SK-N-SH (cell line): ENCODE data around the gene MYL5. TPM values are rescaled to one million over a fixed set of nuclear protein-coding genes. Genes with fewer than 3 reads are reported as not detected.

Experiments
- CTCF ChIA-PET: fragments of 300-600, 350-600 bp; formaldehyde crosslinking; extraction: SDS; loops from one replicate; lab custom pipeline; 2021; lab: Yijun Ruan, JAX
- POLR2A ChIA-PET: fragments of 350-600 bp; sonication (Branson Sonifier 250); formaldehyde crosslinking; extraction: SDS; loops from one replicate; lab custom pipeline; 2020; ENCODE audit warnings: antibody characterized with exemption, inconsistent platforms; lab: Yijun Ruan, JAX
- DNase-seq: peaks from one replicate; pipeline ENCODE4 v3.0.0; 2012
- H2AFZ ChIP-seq: fragments of 200-600 bp; sonication (generic); 2 replicates; pipeline ENCODE4 v1.8.1; 2016; ENCODE audit warnings: antibody characterized with exemption, mild to moderate bottlenecking, low read depth
- H3F3A ChIP-seq: fragments of 200-600 bp; sonication (generic); replicated peaks from 2 replicates; pipeline ENCODE3; 2016; ENCODE audit warnings: antibody characterized with exemption, mild to moderate bottlenecking; ENCODE audit not compliant: insufficient read depth
- H3K27ac ChIP-seq, 2 experiments: fragments of 200-500 bp in 1 of 2; fragments of 200-600 bp in 1 of 2; sonication (Bioruptor generic) in 1 of 2; sonication (generic), shearing (Covaris generic) in 1 of 2; 2 replicates each; pipeline versions ENCODE4 v1.5.1 to v1.6.1; 2014 to 2016; ENCODE audit warnings: low read depth in 2 of 2, inconsistent platforms in 1 of 2, low read length in 1 of 2, mild to moderate bottlenecking in 1 of 2, mixed read lengths in 1 of 2
- H3K27me3 ChIP-seq: fragments of 200-600 bp; sonication (generic), shearing (Covaris generic); 2 replicates; pipeline ENCODE4 v1.6.1; 2016; ENCODE audit warnings: mixed run types; ENCODE audit not compliant: insufficient read depth
- H3K36me3 ChIP-seq, 2 experiments: fragments of 200-500 bp in 1 of 2; fragments of 200-600 bp in 1 of 2; sonication (Bioruptor generic) in 1 of 2; sonication (generic) in 1 of 2; replicated peaks in 1 of 2; 2 replicates each; pipeline versions ENCODE3 to v1.5.1; 2014 to 2016; ENCODE audit warnings: low read length in 1 of 2, mild to moderate bottlenecking in 1 of 2; ENCODE audit not compliant: insufficient read depth in 2 of 2, control insufficient read depth in 1 of 2
- H3K4me1 ChIP-seq, 2 experiments: fragments of 200-500 bp in 1 of 2; fragments of 200-600 bp in 1 of 2; sonication (Bioruptor generic) in 1 of 2; sonication (generic), shearing (Covaris generic) in 1 of 2; 2 replicates each; pipeline versions ENCODE4 v1.5.1 to v1.6.1; 2014 to 2016; ENCODE audit warnings: low read depth in 1 of 2, low read length in 1 of 2, mixed run types in 1 of 2; ENCODE audit not compliant: insufficient read depth in 2 of 2, control insufficient read depth in 1 of 2
- H3K4me2 ChIP-seq: fragments of 200-600 bp; sonication (generic), shearing (Covaris generic); 2 replicates; pipeline ENCODE4 v1.6.1; 2017; ENCODE audit warnings: mixed run types
- H3K4me3 ChIP-seq, 2 experiments: fragments of 200-500 bp in 1 of 2; fragments of 200-600 bp in 1 of 2; sonication (Bioruptor generic) in 1 of 2; sonication (generic), shearing (Covaris generic) in 1 of 2; 2 replicates each; pipeline versions ENCODE4 v1.5.1 to v1.8.1; 2014 to 2016; ENCODE audit warnings: low read depth in 2 of 2, inconsistent platforms in 1 of 2, low read length in 1 of 2, mild to moderate bottlenecking in 1 of 2, mixed read lengths in 1 of 2, moderate library complexity in 1 of 2
- H3K79me2 ChIP-seq: fragments of 200-600 bp; sonication (generic); 2 replicates; pipeline ENCODE4 v1.8.1; 2017; ENCODE audit warnings: mild to moderate bottlenecking; ENCODE audit not compliant: insufficient read depth
- H3K9ac ChIP-seq: fragments of 200-600 bp; sonication (generic); 2 replicates; pipeline ENCODE4 v1.6.1; 2017; ENCODE audit warnings: mixed run types
- H3K9me2 ChIP-seq: fragments of 200-600 bp; sonication (generic); 2 replicates; pipeline ENCODE4 v1.6.1; 2017; ENCODE audit warnings: mixed run types
- H3K9me3 ChIP-seq: fragments of 200-600 bp; sonication (generic); 2 replicates; pipeline ENCODE4 v1.6.1; 2017; ENCODE audit warnings: mixed run types, mild to moderate bottlenecking, moderate library complexity
- H4K20me1 ChIP-seq: fragments of 200-600 bp; sonication (generic); 2 replicates; pipeline ENCODE4 v1.6.1; 2017; ENCODE audit warnings: mild to moderate bottlenecking, mixed run types; ENCODE audit not compliant: insufficient read depth
- EP300 ChIP-seq, 2 experiments: IDR thresholded peaks; 2 replicates each; pipeline versions ENCODE4 v1.4.0 to v1.6.1; 2012; ENCODE audit warnings: borderline replicate concordance in 1 of 2, low read depth in 1 of 2, low read length in 1 of 2
- EZH2phosphoT487 ChIP-seq: fragments of 200-600 bp; sonication (generic); IDR thresholded peaks from 2 replicates; pipeline ENCODE4 v1.6.1; 2017; ENCODE audit warnings: low read depth, mixed run types, mild to moderate bottlenecking, antibody characterized with exemption, moderate library complexity, borderline replicate concordance
- FOXJ3 ChIP-seq: sonication (generic); formaldehyde crosslinking; IDR thresholded peaks from 2 replicates; pipeline ENCODE4 v1.5.1; 2020; ENCODE audit warnings: mild to moderate bottlenecking, missing genetic modification reagents
- GABPA ChIP-seq: IDR thresholded peaks from 2 replicates; pipeline ENCODE4 v1.4.0; 2012; ENCODE audit warnings: low read depth, mild to moderate bottlenecking
- GATA2 ChIP-seq: sonication (generic); formaldehyde crosslinking; IDR thresholded peaks from 2 replicates; pipeline ENCODE4 v1.5.0; 2020; ENCODE audit warnings: mild to moderate bottlenecking, missing genetic modification reagents
- MEF2A ChIP-seq: IDR thresholded peaks from 2 replicates; pipeline ENCODE4 v1.4.0; 2012; ENCODE audit warnings: low read depth, borderline replicate concordance
- MXI1 ChIP-seq: IDR thresholded peaks from 2 replicates; pipeline ENCODE4 v1.6.1; 2012; ENCODE audit warnings: mild to moderate bottlenecking, low read depth, low read length, improper control_type of control experiment
- NRF1 ChIP-seq: IDR thresholded peaks from 2 replicates; pipeline ENCODE4 v1.6.1; 2012; ENCODE audit warnings: low read depth, mild to moderate bottlenecking, low read length
- POLR2AphosphoS5 ChIP-seq: IDR thresholded peaks from 2 replicates; pipeline ENCODE4 v1.6.1; 2012; ENCODE audit warnings: low read depth, low read length
- RAD21 ChIP-seq: IDR thresholded peaks from 2 replicates; pipeline ENCODE4 v1.6.1; 2012; ENCODE audit warnings: mild to moderate bottlenecking, low read length
- RFX5 ChIP-seq: IDR thresholded peaks from 2 replicates; pipeline ENCODE4 v1.6.1; 2012; ENCODE audit warnings: mild to moderate bottlenecking, improper control_type of control experiment, low read length
- RXRA ChIP-seq: IDR thresholded peaks from 2 replicates; pipeline ENCODE4 v1.4.0; 2012; ENCODE audit warnings: low read depth, mild to moderate bottlenecking, borderline replicate concordance
- SMC3 ChIP-seq: IDR thresholded peaks from 2 replicates; pipeline ENCODE4 v1.6.1; 2012; ENCODE audit warnings: low read depth, low read length, improper control_type of control experiment
- TAF1 ChIP-seq: IDR thresholded peaks from 2 replicates; pipeline ENCODE4 v1.6.1; 2012; ENCODE audit warnings: low read depth, mild to moderate bottlenecking, low read length, moderate library complexity, borderline replicate concordance
- whole genome bisulfite sequencing: methylation state at CpG from one replicate; pipeline ENCODE4 v1.1.6; 2017; ENCODE audit warnings: low lambda C conversion rate; 5-methylcytosine and 5-hydroxymethylcytosine counted together
- polyA plus RNA-seq, 3 experiments: library from polyadenylated mRNA; depleted of rRNA; stranded (reverse); fragments of >200 nt; gene quantifications; 2 replicates each; pipeline ENCODE4 v1.2.3, GENCODE V29; 2012
- TF ChIP-seq, protein P1 (sequence below): IDR thresholded peaks from 2 replicates; pipeline ENCODE4 v1.4.0; 2012; ENCODE audit warnings: low read depth
- TF ChIP-seq, protein P2 (sequence below): IDR thresholded peaks from 2 replicates; pipeline ENCODE4 v1.6.1; 2012; ENCODE audit warnings: mild to moderate bottlenecking, low read depth, low read length, moderate library complexity
- TF ChIP-seq, protein P3 (sequence below): IDR thresholded peaks from 2 replicates; pipeline ENCODE4 v1.4.0; 2012; ENCODE audit warnings: low read depth, borderline replicate concordance
- TF ChIP-seq, protein P4 (sequence below): fragments of 150-350 bp; IDR thresholded peaks from 2 replicates; pipeline ENCODE4 v1.6.1; 2016; ENCODE audit warnings: mild to moderate bottlenecking, low read depth, low read length

MYL5 gene
- polyA plus RNA-seq, 1 of the 3 experiments (the other 2 are of a cell fraction) = 46.9 TPM

DNA sequence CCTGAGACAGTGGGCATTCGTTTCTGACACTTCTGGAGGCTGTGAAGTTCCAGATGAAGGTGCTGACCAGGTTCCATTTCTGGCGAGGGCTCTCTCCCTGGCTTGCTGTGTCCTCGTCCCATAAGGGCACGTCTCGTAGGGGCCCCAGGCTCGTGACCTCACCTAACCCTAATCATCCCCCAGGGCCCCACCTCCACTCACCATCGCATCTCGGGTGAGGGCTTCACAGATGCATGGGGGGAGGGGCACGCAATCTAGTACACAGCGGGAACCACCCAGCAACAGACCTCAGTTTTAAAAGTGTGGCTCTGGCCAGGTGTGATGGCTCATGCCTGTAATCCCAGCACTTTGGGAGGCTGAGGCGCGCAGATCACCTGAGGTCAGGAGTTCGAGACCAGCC, 26.9 kb upstream of the MYL5 start:
- no peaks in the 10 kb centered on the region for H3K36me3 ChIP-seq
- TF ChIP-seq RAD21 (no peak), SMC3 (no peak), RXRA (no peak), NRF1 (no peak), EP300 (IDR thresholded peaks at IDR 0.05; ENCODE audit: borderline replicate concordance in 1 of 2, low read depth in 1 of 2, low read length in 1 of 2) (no peak), MEF2A (no peak), TAF1 (no peak), RFX5 (no peak), FOXJ3 (no peak), POLR2AphosphoS5 (no peak), GATA2 (CRISPR knock-in tag) (no peak), GABPA (no peak), MXI1 (no peak), EZH2phosphoT487 (no peak)
- TF ChIP-seq, protein P1, sequence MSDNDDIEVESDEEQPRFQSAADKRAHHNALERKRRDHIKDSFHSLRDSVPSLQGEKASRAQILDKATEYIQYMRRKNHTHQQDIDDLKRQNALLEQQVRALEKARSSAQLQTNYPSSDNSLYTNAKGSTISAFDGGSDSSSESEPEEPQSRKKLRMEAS = no peak
- TF ChIP-seq, protein P2, sequence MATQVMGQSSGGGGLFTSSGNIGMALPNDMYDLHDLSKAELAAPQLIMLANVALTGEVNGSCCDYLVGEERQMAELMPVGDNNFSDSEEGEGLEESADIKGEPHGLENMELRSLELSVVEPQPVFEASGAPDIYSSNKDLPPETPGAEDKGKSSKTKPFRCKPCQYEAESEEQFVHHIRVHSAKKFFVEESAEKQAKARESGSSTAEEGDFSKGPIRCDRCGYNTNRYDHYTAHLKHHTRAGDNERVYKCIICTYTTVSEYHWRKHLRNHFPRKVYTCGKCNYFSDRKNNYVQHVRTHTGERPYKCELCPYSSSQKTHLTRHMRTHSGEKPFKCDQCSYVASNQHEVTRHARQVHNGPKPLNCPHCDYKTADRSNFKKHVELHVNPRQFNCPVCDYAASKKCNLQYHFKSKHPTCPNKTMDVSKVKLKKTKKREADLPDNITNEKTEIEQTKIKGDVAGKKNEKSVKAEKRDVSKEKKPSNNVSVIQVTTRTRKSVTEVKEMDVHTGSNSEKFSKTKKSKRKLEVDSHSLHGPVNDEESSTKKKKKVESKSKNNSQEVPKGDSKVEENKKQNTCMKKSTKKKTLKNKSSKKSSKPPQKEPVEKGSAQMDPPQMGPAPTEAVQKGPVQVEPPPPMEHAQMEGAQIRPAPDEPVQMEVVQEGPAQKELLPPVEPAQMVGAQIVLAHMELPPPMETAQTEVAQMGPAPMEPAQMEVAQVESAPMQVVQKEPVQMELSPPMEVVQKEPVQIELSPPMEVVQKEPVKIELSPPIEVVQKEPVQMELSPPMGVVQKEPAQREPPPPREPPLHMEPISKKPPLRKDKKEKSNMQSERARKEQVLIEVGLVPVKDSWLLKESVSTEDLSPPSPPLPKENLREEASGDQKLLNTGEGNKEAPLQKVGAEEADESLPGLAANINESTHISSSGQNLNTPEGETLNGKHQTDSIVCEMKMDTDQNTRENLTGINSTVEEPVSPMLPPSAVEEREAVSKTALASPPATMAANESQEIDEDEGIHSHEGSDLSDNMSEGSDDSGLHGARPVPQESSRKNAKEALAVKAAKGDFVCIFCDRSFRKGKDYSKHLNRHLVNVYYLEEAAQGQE = no peak
- TF ChIP-seq, protein P3, sequence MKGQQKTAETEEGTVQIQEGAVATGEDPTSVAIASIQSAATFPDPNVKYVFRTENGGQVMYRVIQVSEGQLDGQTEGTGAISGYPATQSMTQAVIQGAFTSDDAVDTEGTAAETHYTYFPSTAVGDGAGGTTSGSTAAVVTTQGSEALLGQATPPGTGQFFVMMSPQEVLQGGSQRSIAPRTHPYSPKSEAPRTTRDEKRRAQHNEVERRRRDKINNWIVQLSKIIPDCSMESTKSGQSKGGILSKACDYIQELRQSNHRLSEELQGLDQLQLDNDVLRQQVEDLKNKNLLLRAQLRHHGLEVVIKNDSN = no peak
- TF ChIP-seq, protein P4, sequence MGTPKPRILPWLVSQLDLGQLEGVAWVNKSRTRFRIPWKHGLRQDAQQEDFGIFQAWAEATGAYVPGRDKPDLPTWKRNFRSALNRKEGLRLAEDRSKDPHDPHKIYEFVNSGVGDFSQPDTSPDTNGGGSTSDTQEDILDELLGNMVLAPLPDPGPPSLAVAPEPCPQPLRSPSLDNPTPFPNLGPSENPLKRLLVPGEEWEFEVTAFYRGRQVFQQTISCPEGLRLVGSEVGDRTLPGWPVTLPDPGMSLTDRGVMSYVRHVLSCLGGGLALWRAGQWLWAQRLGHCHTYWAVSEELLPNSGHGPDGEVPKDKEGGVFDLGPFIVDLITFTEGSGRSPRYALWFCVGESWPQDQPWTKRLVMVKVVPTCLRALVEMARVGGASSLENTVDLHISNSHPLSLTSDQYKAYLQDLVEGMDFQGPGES = no peak
- H4K20me1 ChIP-seq = no peaks in the 10 kb centered on the region
- no peak overlapping the region for H3K27ac ChIP-seq
- no peaks in the 10 kb centered on the region for H3K9me2 ChIP-seq
- H3K4me1 ChIP-seq = peaks cover 0 to 2% of the 10 kb centered on the region in 2 experiments; a peak in 1 of 4 replicates
- H3K9ac ChIP-seq = no peak overlapping the region
- POLR2A ChIA-PET = no interaction called here
- DNase-seq = no peak
- peaks cover 13% of the 10 kb centered on the region; the same call in 1 of the 2 replicates for H3K27me3 ChIP-seq
- CTCF ChIA-PET = interaction anchor here (1.2 kb wide), 1 partner anchor 45 kb away, joined by 4 read pairs; no protein-coding TSS in a partner anchor
- H3K4me3 ChIP-seq = no peak overlapping the region
- H3K79me2 ChIP-seq = no peaks in the 10 kb centered on the region
- no peak overlapping the region for H3K4me2 ChIP-seq
- no peak overlapping the region for H2AFZ ChIP-seq
- WGBS = 52% methylated on average over 8 of the region's 13 CpGs
- no peaks in the 10 kb centered on the region for H3F3A ChIP-seq
- no peaks in the 10 kb centered on the region for H3K9me3 ChIP-seq
